ENCODE data around the gene IL24.

IL24 gene

DNA sequence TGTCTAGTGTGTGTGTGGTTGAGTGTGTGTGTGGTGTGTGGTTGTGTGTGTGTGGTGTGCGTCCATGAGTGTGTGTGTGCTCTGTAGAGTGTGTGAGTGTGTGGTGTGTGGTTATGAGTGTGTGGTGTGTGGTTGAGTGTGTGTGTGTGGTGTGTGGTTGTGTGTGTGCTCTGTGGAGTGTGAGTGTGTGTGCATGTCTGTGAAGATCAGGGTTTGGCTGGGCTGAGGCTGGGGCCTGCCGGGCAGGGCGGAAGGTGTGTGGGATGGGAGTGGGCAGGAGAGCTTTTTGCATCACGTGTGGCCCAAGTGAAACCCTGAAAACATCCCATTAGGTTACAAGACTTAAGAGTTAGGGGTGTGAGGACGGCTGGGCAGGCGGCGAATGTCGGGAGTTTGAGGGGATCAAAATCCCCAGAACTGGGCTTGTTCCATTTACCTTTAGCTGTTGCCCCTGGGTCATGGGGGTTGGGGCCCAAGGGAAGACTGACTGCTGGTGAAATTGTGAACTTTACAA lies 27.4 kb downstream of the IL24 start:
- no peak for DNase-seq

DNA sequence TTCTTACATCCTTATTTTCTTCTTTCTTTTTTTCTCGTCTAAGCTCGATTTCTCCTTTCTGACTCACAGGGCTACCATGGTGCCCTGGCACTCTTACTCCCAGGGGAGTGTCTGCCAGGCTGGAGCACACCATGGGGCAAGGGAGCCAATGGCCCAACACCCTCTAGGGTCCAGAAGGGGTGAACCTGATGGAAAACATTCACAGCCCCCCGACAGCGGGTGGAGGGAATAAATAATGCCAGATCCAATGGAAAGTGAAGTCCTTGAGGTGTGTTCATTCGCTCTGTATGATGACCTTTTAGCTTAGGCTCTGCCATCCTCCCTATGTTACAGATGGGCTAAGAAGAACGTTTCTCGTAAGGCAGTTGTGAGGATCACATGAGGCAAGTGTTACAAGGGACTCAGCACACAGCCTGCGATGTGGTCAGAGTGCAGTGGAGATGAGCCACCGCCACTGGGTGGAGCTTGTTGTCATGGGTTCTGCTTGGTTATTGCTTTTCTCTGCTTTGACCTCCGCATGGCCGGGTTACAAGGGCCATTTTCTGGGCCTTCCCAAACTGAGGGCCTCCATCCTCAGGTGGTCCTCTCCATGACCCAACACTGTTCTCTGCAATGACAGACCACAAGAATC lies 28.0 kb downstream of the IL24 start:
- peak in 3 of 51 donors; percentile 6 to 10 (median 7) for DNase-seq

DNA sequence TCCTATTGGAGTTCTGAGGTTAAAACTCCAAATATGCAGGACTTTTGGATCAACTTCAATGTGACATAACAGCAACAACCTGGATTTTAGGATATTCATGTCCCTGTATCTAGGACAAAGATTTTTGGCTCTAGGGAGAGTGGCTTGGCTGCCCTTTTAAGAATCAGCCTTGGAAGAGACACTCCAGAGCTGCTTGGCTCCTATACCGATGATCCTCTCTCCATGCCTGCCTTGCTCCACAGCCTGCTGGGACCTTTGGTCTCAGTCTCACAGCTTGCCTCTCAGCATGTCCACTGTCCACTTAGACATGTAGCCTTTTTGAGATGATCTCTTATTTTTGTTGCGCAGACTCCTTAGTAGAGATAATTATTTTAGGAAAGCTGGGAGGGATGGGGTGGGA lies 29.0 kb downstream of the IL24 start:
- no peak for DNase-seq

DNA sequence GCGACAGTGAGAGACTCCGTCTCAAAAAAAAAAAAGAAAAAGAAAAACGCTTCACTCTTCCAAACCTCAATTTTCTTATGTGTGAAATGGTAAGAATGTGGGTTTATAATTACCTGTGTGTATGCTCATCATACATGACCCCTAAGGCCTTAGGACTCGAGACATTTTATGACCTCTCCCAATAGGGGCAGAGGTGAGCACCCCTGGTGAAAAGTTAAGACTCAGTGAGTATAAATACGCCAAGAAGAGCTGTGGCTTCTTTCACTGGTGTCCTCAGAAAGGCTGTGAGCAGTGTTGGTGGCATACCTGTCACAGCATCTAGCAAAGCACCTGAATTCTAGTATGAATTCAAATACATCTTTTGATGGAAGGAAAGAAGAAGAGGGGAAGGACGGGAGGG lies 32.3 kb downstream of the IL24 start:
- no peak for DNase-seq

DNA sequence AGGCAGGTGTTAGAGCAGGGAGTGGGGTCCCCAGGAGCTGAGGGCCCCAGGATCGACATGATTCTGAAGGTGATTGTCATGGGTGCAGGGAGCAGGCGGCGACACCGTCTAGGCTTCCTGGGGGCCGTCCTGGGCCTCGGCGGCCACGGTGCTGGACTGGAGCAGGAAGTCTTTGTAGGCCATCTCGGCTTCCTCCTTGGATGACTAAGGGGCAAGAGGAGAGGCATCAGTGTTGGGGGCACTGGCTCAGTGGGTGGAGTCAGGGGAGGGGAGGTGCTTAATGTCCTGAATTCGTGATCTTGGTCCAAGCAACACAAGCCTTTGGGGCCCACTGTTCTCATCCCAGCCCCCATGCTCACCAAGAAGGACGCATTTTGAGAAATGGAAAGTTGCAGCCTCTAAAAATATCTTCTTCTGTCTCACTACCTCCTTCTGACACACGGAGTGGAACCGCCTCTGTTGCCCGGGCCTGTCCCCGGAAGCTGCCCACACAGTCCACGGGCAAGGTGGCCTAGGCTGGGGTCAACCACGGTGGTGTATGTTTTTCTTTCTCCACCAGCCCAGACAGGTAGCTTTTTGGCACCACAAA lies 33.1 kb downstream of the IL24 start:
- peak in 1 of 51 donors; percentile 14 for DNase-seq

DNA sequence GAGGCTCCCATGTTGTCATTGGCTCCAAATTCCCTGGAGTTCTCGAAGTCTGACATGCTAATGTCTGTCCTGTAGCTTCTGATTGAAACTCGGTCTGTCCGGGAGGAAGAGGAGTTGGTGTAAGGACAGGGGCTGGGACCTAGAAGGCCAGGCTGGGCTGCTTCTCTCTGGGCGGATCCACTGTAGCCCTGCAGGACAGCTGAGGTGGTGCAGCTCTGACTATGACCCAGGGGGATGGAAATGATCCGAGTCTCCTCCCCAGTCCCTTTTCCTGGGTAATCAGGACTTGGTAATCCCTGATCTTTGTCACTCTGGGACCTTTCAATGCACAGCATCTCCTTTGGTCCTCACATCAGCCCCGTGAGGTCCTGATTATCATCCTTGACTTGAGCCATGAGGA lies 34.5 kb downstream of the IL24 start:
- no peak for DNase-seq

DNA sequence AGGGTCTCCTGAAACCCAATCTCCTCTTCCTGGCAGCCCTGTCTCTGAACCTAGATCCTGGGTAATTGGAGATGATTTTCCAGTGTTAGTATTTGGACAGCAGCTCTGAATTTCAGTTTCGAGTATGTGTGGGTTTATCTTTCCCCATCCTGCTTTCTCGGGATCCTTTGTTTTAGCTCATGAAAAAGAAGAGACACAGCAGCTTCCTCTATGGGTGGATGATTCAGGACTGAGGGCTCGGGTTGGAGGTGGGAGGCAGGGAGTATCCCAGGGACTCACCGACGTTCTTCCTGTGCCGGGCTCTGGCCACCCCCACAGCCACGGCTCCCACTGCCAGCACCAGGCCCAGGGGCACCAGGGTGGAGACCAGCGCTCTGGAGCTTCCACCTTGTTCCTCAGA lies 34.9 kb downstream of the IL24 start:
- no peak for DNase-seq

DNA sequence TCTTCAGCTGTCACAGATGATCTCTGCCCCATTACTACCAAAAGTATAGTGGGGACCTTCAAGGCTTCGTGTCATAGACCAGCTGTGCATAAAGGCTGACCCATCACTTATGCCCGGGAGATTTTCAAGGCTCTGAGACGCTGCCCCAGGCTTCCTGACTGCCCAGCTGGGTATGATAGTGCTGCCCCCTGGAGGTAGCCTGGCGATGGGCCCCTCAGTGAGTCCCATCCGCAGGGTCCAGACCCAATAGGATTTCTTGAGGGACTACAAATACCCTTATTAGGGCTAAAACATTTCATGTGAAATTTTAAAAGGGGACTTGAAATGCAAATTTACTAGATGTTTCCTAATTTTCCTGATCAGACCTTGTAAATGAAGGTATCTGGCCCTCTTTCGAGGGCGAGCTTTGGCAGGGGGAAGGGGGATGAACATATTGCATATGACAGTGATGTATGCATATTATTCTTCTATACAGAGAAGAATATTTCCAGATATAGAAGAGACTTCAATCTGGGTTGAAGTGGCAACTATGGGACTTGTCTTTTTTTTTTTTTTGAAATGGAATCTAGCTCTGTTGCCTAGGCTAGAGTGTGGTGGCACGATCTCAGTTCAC lies 36.2 kb downstream of the IL24 start:
- no peak for DNase-seq

DNA sequence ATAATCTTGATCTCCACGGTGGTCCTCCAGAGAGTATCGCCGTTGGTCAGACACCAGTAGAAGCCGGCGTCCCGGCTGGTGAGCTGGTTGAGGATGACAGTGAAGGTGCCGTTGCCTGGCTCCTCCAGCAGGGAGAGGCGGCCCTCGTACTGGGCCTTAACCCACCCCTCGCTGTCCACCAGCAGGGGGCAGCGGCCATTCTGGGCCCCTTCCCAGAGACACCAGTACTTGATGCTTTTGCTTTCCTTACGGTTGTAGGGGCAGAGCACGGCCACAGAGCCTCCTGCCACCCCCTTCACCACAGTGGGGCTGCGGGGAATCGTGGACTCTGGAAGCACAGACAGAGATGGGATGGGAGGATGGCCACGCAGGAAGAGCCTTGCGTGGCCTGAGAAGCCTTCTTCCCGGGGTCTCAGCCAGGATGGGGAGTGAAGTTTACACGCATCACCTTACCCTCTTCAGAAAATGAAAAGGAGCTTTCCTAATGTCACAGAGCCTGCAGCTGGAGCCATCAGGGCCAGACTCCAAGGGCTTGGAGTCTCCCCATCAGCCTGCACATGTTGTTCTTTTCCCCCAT lies 38.3 kb downstream of the IL24 start:
- DNase-seq: peak in 2 of 51 donors; percentile 6 to 30

DNA sequence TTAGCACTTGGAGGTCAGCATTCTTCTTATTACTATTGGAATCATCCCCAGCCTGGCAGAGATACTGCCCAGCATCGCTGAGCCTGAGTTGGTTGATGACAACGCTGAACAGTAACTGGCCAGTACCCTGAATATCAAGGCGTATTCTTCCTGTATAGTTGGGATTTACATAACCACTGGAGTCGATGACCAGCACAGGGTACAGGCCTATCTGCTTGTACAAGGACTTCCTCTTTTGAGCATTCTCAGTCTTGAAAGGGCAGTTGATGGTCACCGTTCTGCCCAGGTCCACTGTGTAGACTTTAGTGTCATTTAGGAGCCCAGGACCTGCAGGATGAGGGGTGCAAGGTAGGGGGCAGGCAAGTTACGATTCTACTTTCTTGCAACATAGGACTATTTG lies 40.2 kb downstream of the IL24 start:
- no peak for DNase-seq

DNA sequence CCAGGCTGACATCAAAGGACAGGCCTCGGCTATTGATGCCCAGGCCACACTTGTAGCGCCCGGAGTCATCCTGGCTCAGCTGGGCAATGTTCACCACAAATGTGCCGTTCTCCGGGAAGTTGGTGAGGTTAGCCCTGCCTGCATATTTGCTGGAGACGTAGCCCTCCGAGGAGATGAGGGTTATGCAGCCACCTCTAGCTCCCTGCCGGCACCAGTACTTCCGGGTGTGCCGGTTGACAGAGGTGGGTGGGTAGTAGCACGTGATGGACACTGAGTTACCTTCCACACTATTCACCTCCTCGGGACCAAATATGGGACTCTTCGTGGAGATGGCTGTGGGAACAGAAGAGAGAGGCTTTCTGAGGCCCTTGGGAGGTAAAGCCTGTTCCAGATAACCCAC lies 41.9 kb downstream of the IL24 start:
- no peak for DNase-seq

DNA sequence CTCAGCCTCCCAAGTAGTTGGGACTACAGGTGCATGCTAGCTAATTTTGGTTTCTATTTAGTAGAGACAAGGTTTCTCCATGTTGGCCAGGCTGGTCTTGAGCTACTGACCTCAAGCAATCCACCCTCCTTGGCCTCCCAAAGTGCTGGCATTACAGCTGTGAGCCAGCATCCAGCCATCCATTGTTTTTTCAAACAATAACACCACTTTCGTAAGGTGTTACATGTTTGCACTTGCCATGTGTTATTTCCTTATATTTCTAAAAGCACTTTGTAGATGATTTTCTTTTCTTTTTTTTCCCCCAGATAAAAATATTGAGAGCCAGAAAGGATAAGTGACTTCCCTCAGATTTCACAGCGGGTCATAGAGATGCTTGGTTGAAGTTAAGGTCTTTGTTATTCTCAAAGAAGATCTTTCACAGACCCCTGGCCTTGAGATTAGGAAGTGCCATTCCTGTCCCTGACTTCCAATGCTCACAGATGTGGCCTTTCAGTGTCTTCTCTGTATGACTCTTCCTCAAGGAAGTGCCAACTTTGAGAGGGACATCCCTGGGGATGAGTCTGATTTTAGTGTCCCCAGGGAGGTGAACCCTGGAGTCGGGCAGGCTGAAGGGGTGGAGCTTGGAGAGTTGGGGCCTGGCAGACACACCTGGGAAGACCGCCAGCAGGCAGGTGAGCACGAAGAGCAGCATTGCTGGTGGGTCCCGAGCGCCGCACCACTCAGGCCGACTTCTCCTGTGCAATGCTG lies 42.8 kb downstream of the IL24 start:
- DNase-seq: no peak

DNA sequence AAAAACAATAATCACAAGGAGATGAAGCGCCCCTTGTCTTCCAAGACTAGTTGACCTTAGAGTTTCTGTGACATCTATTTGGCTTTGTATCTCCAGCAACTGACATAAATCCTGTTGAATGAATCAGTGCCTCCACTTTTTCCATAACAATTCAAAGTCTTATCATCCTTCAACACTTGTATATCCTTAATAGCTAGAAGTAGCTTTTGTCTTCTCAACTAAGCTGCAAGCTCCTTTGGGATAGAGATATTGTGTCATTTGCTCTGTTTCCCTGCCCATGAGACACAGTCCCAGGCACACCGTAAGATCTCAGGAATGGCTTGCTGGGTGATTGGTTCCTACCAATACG lies 43.3 kb downstream of the IL24 start:
- no peak for DNase-seq

DNA sequence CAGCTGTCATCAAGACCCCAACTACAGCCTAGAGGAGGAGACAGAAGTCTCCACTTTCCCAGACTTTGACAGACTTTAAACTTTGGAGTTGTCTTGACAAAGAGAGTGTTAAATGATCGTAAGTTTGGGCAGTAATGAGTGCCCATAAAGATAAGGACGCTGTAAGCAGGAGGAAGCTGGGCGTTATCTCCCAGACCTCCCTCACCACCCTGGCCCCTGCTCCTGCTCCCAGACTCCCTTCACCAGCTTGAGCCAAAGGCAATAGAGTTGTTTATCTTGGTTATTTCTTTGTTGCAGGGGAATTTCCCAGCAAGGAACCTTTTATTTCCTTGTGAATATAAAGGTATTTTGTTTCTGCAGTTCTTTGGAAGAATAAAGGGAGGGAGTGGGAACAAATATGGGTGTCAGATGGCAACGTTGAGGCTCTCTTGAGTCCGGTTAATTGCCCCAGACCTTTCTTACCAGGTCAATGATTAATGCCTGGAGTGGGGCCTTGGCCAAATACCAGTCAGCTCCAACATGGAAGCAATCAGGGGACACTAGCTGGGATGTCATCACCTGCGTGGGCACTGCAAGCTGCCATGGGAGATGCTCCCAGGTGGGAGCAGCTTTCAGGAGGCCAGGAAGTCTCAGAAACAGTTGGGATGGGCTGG lies 44.6 kb downstream of the IL24 start:
- no peak for DNase-seq

DNA sequence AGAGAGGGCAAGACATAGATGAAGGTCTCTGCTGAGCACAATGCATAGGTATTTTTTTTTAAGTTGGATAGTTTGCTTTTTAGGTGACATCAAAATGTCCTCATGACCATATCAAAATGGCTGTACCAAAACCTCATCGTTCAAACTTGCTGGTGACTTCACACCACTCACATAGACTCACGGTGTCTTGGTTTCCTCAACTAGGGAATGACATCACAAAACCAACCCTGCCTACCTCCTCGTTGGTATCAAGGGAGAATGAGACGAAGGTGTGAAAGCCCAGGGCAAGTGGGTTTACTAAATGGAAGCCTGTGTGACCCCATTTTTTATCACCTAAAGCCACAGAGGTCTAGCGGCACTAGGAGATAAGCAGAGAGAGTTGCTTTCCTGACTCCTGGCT lies 47.5 kb downstream of the IL24 start:
- DNase-seq: no peak

DNA sequence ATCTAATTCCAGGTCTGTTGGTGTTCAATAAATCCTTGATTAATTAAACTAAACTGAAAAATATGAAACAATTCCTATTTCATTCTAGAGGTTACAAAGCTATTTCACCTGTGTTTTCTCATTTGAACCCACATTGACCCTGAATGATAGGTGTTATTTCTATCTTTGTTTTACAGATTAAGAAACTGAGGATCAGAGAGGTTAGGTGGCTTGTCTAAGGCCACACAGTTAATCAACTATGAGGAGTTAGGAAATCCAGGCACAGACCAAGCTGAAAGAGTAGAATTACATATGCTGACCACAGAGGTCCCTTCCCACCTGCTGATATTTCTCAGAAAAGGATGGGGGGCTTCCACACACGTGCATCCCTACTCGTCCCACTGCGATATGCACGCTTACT lies 48.5 kb downstream of the IL24 start:
- DNase-seq: no peak

DNA sequence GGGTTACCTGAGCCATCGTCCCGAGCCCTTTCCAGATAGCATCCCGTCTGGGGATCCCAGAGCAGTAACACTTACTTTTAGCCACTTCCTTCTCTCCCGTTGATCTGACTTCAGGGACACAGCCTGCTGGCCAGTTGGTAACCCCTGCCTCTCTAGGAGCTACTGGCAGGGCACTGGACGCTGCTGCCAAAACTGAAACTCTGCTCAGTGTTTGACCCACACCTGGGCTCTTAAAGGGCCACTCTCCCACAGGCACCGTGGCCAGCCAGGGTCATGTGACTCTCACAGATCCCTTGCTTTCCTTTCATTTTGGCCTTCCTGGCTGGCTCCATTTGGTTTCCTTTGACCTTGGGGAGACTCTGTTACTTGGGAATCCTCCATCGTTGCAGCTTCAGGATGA lies 49.0 kb downstream of the IL24 start, which contains the start of gene PIGR:
Gene PIGR (minus strand): TSS at position 206 of the 400 bp plus-strand sequence. CDS start 5,935 bp downstream, outside the sequence.
- DNase-seq: no peak

DNA sequence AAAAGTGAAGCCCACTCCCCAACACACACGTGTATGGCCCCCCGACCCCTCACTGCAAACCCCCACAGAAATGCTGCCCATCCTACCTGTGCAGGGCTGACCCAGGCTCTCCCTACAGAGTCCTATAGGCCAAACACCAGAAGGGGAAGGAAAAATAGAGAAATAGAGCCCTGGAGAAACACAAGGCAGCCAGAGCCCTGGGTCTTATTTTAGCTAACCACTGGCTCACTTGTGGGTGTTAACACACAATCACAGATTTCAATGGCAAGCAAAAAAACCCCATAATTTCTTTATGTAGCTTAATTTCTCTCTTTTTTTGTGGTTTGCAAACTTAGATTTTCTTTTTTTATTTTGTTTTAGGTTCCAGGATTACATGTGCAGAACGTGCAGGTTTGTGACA lies 50.0 kb downstream of the IL24 start:
- no peak for DNase-seq

DNA sequence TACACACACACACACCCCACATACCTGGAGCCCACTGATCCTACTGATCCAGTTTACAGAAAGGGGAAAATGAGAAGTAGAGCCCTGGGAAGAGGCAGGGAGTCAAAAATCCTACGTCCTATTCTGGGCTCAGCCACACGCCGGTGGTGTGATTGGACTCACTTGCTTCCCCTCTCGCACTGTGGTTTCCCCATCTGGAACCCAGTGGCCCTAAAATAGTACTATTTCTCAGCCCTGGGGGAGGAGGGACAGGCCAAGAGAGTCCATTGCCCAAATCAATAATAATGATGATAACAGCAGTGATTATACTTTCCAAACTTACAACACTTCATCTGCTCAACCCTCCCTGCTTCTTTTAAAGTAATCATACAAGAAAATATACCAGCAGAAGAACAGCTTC lies 52.0 kb downstream of the IL24 start:
- DNase-seq: peak in 7 of 51 donors; percentile 5 to 30 (median 13)

DNA sequence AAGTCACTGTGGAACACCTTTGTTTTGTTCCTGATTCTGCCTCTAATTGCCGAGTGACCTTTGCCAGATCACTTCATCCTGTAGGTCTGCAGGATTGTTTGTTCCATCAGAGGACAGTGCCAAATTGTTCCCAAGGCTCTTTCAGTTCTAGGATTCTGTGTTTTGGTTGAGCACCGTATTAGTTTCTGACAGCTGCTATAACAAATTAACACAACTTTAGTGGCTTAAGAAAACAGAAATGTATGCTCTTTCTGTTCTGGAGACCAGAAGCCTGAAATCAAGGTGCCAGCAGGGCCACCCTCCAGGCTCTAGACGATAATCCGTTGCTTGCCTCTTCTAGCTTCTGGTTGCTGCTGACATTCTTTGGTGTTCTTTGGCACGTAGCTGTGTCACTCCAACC lies 52.4 kb downstream of the IL24 start:
- no peak for DNase-seq

DNA sequence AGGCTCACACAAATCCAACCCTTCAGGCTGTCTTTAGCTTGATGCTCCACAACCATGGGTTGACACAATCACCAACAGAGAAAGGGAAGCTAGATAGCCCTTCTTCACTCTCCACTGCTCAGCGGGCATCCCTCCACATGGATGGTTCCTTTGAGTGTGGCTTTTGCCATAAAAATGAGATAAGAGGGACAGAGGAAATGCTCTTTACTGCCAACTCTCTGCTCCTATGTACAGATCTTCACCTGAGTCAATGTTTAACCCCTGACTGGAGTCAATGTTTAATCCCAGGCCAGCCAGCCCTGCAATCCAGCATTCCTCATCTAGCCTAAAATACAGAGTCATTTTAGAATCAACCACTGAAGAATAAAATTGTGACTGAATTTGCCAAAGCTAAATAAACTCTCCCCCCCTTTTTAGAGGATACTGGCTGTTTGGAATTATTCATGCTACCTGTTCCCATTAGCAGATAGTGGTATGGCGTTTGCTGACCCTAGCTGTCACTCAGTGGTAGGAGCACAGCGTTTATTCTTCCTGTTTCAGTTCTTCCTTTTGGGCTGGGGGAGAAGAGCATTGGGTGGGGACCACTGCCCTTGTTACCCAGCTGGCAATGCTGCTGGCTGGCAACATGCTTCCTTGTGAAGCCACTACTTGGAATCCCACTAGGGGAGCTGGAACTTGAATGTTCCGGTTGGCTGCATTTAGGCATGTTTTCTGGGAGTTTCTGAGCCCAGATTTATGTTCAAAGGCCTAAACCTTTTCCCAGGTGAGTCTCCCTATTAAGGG lies 54.3 kb downstream of the IL24 start:
- DNase-seq: no peak
